ENCODE data around the gene DPP6.

GRCh38 chr7:154380771-154381170 is 328.6 kb downstream of the DPP6 start:
- TF ChIP-seq CTCF (IDR thresholded peaks at IDR 0.05) (no peak), POLR2A (IDR thresholded peaks at IDR 0.05) (no peak)

Data from Peyer's patch (tissue), 4 donors.